H1 (cell line): Measurements from ENCODE around the gene UBE3B. TPM values are rescaled to one million over a fixed set of nuclear protein-coding genes. Genes with fewer than 3 reads are reported as not detected.

Source experiments
- CTCF ChIA-PET: fragments of 300-600 bp; sonication (Branson Sonifier 250); formaldehyde crosslinking; loops from one replicate; lab custom pipeline; 2021; ENCODE audit not compliant: partially characterized antibody; lab: Charles Lee
- POLR2A ChIA-PET: fragments of 300-600 bp; sonication (Branson Sonifier 250); formaldehyde crosslinking; loops from one replicate; lab custom pipeline; 2021; ENCODE audit warnings: inconsistent platforms; ENCODE audit not compliant: partially characterized antibody; lab: Charles Lee
- DNase-seq, 2 experiments: peaks; one replicate each; pipeline versions ENCODE4 v3.0.0 to v3.0.0-alpha.2; 2010 to 2022; ENCODE audit warnings: low spot score in 2 of 2, low read depth in 1 of 2, mixed read lengths in 1 of 2
- FAIRE-seq: peaks from 2 replicates; lab custom pipeline; 2011; peaks lifted over from hg19 to GRCh38; lab: Jason Lieb, UNC
- H2AFZ ChIP-seq: 2 replicates; pipeline ENCODE4 v1.8.1; 2012; ENCODE audit warnings: low read length, inconsistent platforms
- H2AK5ac ChIP-seq: 2 replicates; pipeline ENCODE4 v1.6.1; 2013; ENCODE audit warnings: low read depth, low read length
- H2BK120ac ChIP-seq: replicated peaks from 2 replicates; pipeline ENCODE3; 2013; ENCODE audit warnings: low read depth, low read length, inconsistent platforms
- H2BK12ac ChIP-seq: 2 replicates; pipeline ENCODE4 v1.6.1; 2013; ENCODE audit warnings: low read depth, low read length
- H2BK15ac ChIP-seq: 2 replicates; pipeline ENCODE4 v1.6.1; 2013; ENCODE audit warnings: low read length
- H2BK20ac ChIP-seq: 2 replicates; pipeline ENCODE4 v1.6.1; 2013; ENCODE audit warnings: low read length
- H2BK5ac ChIP-seq: 2 replicates; pipeline ENCODE4 v1.6.1; 2013; ENCODE audit warnings: low read depth, low read length
- H3K14ac ChIP-seq: 2 replicates; pipeline ENCODE4 v1.6.1; 2013; ENCODE audit warnings: inconsistent platforms; ENCODE audit not compliant: insufficient read length
- H3K18ac ChIP-seq: 2 replicates; pipeline ENCODE4 v1.6.1; 2013; ENCODE audit warnings: low read length; ENCODE audit errors: extremely low read depth
- H3K23ac ChIP-seq: 2 replicates; pipeline ENCODE4 v1.6.1; 2013; ENCODE audit warnings: inconsistent platforms; ENCODE audit not compliant: insufficient read length
- H3K23me2 ChIP-seq: 2 replicates; pipeline ENCODE4 v1.6.1; 2013; ENCODE audit warnings: low read depth, low read length
- H3K27ac ChIP-seq: 2 replicates; pipeline ENCODE4 v1.6.1; 2011; ENCODE audit warnings: low read depth, low read length, inconsistent platforms
- H3K27me3 ChIP-seq, 4 experiments: replicated peaks in 1 of 4; 1 replicate in 1 of 4; 2 replicates in 3 of 4; pipeline versions ENCODE4 v1.6.1 to v1.8.1; 2011 to 2013; ENCODE audit warnings: low read length in 3 of 4, mild to moderate bottlenecking in 3 of 4, inconsistent platforms in 2 of 4, mixed read lengths in 2 of 4, moderate library complexity in 1 of 4; ENCODE audit not compliant: control insufficient read depth in 3 of 4, insufficient read depth in 3 of 4; ENCODE audit errors: extremely low read depth in 1 of 4
- H3K36me3 ChIP-seq, 4 experiments: 2 replicates each; pipeline versions ENCODE4 v1.6.1 to v1.8.1; 2011 to 2013; ENCODE audit warnings: mild to moderate bottlenecking in 4 of 4, low read length in 3 of 4, moderate library complexity in 2 of 4, control low read depth in 1 of 4, inconsistent platforms in 1 of 4; ENCODE audit not compliant: insufficient read depth in 4 of 4, control insufficient read depth in 2 of 4
- H3K4ac ChIP-seq: replicated peaks from 2 replicates; pipeline ENCODE3; 2013; ENCODE audit warnings: low read length, low read depth, mixed read lengths, inconsistent platforms; ENCODE audit not compliant: insufficient read length
- H3K4me1 ChIP-seq, 4 experiments: replicated peaks in 1 of 4; 1 replicate in 1 of 4; 2 replicates in 3 of 4; pipeline versions ENCODE4 v1.6.1 to v1.8.1; 2011 to 2013; ENCODE audit warnings: low read length in 3 of 4, inconsistent platforms in 2 of 4, mixed read lengths in 1 of 4; ENCODE audit not compliant: insufficient read depth in 4 of 4, control insufficient read depth in 3 of 4
- H3K4me2 ChIP-seq, 2 experiments: 2 replicates each; pipeline versions ENCODE4 v1.6.1 to v1.8.1; 2011 to 2013; ENCODE audit warnings: low read depth in 2 of 2, low read length in 2 of 2, control low read depth in 1 of 2, inconsistent platforms in 1 of 2, mild to moderate bottlenecking in 1 of 2; ENCODE audit not compliant: insufficient read depth in 1 of 2
- H3K4me3 ChIP-seq, 4 experiments: fragments of 200-600, 300-600 bp in 1 of 4; sonication (generic), shearing (Covaris generic), sonication (Bioruptor Twin) in 1 of 4; 2 replicates each; pipeline versions ENCODE4 v1.5.1 to v1.8.1; 2011 to 2016; ENCODE audit warnings: low read length in 4 of 4, low read depth in 3 of 4, control low read depth in 2 of 4, inconsistent platforms in 2 of 4, mild to moderate bottlenecking in 2 of 4, mixed read lengths in 1 of 4, moderate library complexity in 1 of 4; ENCODE audit not compliant: insufficient read depth in 2 of 4; ENCODE audit errors: extremely low read depth in 1 of 4
- H3K56ac ChIP-seq: replicated peaks from 2 replicates; pipeline ENCODE3; 2013; ENCODE audit warnings: low read depth, mild to moderate bottlenecking, mixed read lengths, low read length, inconsistent platforms; ENCODE audit not compliant: insufficient read length
- H3K79me1 ChIP-seq: 2 replicates; pipeline ENCODE4 v1.6.1; 2013; ENCODE audit warnings: low read depth, low read length, control low read depth
- H3K79me2 ChIP-seq, 2 experiments: 2 replicates each; pipeline versions ENCODE4 v1.6.1 to v1.8.1; 2012 to 2013; ENCODE audit warnings: low read length in 2 of 2, mild to moderate bottlenecking in 2 of 2, inconsistent platforms in 1 of 2; ENCODE audit not compliant: insufficient read depth in 2 of 2, control insufficient read depth in 1 of 2
- H3K9ac ChIP-seq, 4 experiments: replicated peaks in 1 of 4; 1 replicate in 1 of 4; 2 replicates in 3 of 4; pipeline versions ENCODE4 v1.6.1 to v1.8.1; 2011 to 2013; ENCODE audit warnings: low read depth in 3 of 4, low read length in 3 of 4, control low read depth in 2 of 4, mild to moderate bottlenecking in 2 of 4, moderate library complexity in 2 of 4, inconsistent platforms in 1 of 4; ENCODE audit errors: extremely low read depth in 1 of 4
- H3K9me3 ChIP-seq, 2 experiments: 2 replicates each; pipeline versions ENCODE4 v1.6.1 to v1.8.1; 2012 to 2013; ENCODE audit warnings: mild to moderate bottlenecking in 2 of 2, moderate library complexity in 2 of 2, control low read depth in 1 of 2, inconsistent platforms in 1 of 2, low read depth in 1 of 2, low read length in 1 of 2, mixed read lengths in 1 of 2; ENCODE audit not compliant: insufficient read depth in 2 of 2
- H4K20me1 ChIP-seq, 2 experiments: replicated peaks in 1 of 2; 2 replicates each; pipeline versions ENCODE3 to v1.8.1; 2011 to 2013; ENCODE audit warnings: inconsistent platforms in 2 of 2, low read length in 2 of 2, mild to moderate bottlenecking in 1 of 2; ENCODE audit not compliant: insufficient read depth in 2 of 2, control insufficient read depth in 1 of 2
- H4K5ac ChIP-seq: 2 replicates; pipeline ENCODE4 v1.6.1; 2013; ENCODE audit warnings: low read length, low read depth, mixed read lengths, inconsistent platforms; ENCODE audit not compliant: insufficient read length
- H4K8ac ChIP-seq: 2 replicates; pipeline ENCODE4 v1.8.0; 2013; ENCODE audit warnings: mild to moderate bottlenecking, moderate library complexity, low read length, inconsistent platforms; ENCODE audit not compliant: insufficient read depth; ENCODE audit errors: extremely low read depth
- H4K91ac ChIP-seq: replicated peaks from 2 replicates; pipeline ENCODE3; 2013; ENCODE audit warnings: low read length, mixed read lengths, inconsistent platforms; ENCODE audit not compliant: insufficient read length
- EZH2 ChIP-seq: fragments of 200-600 bp; sonication (generic); IDR thresholded peaks from 2 replicates; pipeline ENCODE4 v1.7.1; 2012; ENCODE audit warnings: low read depth, mild to moderate bottlenecking, moderate library complexity, low read length, inconsistent platforms; ENCODE audit not compliant: severe bottlenecking
- RFX5 ChIP-seq: IDR thresholded peaks from 2 replicates; pipeline ENCODE4 v1.6.1; 2011; ENCODE audit warnings: low read depth, low read length, improper control_type of control experiment, borderline replicate concordance
- WGBS, 2 experiments: shearing (Covaris generic) in 1 of 2; methylation state at CpG; one replicate each; pipeline versions ENCODE4 v1.1.6 to v1.1.7; 2013 to 2015; ENCODE audit warnings: low lambda C conversion rate in 2 of 2, mixed read lengths in 2 of 2, inconsistent platforms in 1 of 2, low coverage in 1 of 2, missing lambda C conversion rate in 1 of 2; ENCODE audit not compliant: insufficient replicate concordance in 2 of 2, insufficient coverage in 1 of 2, insufficient read length in 1 of 2; ENCODE audit errors: extremely low coverage in 1 of 2, missing lambda C conversion rate in 1 of 2; 5-methylcytosine and 5-hydroxymethylcytosine counted together
- polyA plus RNA-seq, 7 experiments: library from polyadenylated mRNA; depleted of rRNA in 3 of 7; stranded (reverse) in 5 of 7; unstranded in 2 of 7; fragments of >200 nt in 5 of 7; fragments of 200-250 nt in 2 of 7; gene quantifications; 1 replicate in 5 of 7; 2 replicates in 1 of 7; 4 replicates in 1 of 7; pipeline versions ENCODE4 v1.2.1 to v1.2.3, GENCODE V29; 2011 to 2013; ENCODE audit warnings: missing spikeins in 2 of 7, mixed read lengths in 2 of 7
- total RNA-seq: library from RNA; stranded (reverse); fragmentation: NEBNext Ultra II Directional; extraction: Animal tissue kit (Norgen Biotek cat#: 25700); gene quantifications from 2 replicates; pipeline ENCODE4 v1.2.1, GENCODE V29; 2021

Gene UBE3B
- total and polyA plus RNA-seq, 2 of the 8 experiments (the other 6 are each of a cell fraction or from before 2014, with no cell fraction given), result 14.0 to 21.1 TPM

- Histone ChIP-seq H3K4me2 (no peak overlapping the region), H4K5ac (no peak overlapping the region), H3K4me3 (no peak overlapping the region), H2BK15ac (no peak overlapping the region), H2BK20ac (no peak overlapping the region), H2BK120ac (no peak overlapping the region), H3K36me3 (no peaks in the 10 kb centered on the region), H4K91ac (no peak overlapping the region), H3K56ac (no peak overlapping the region), H4K8ac (no peak overlapping the region), H3K79me2 (no peaks in the 10 kb centered on the region), H3K9ac (no peak overlapping the region), H2BK5ac (no peak overlapping the region), H2AK5ac (no peak overlapping the region), H3K27ac (no peak overlapping the region), H3K79me1 (no peaks in the 10 kb centered on the region), H3K18ac (no peak overlapping the region), H3K14ac (no peak overlapping the region), H3K23ac (no peak overlapping the region), H3K4me1 (no peaks in the 10 kb centered on the region), H3K27me3 (no peaks in the 10 kb centered on the region), H2AFZ (no peak overlapping the region), H3K23me2 (no peaks in the 10 kb centered on the region), H3K9me3 (no peaks in the 10 kb centered on the region), H2BK12ac (no peak overlapping the region), H4K20me1 (no peaks in the 10 kb centered on the region), H3K4ac (no peak overlapping the region)
- ChIA-PET POLR2A (interaction anchor here (0.6 kb wide), 1 partner anchor 15 kb away, joined by 3 read pairs; no protein-coding TSS in a partner anchor), CTCF (interaction anchor here (1.2 to 1.5 kb wide), 3 partner anchors 14 to 49 kb away, joined by 3 to 5 read pairs (median 3); no protein-coding TSS in a partner anchor)
- no peak for FAIRE-seq
- WGBS, 2 experiments, result 79% methylated on average over 8 of the region's 8 CpGs; no CpG with 5 or more reads in 1 of the 2 experiments
- no peak for DNase-seq
- TF ChIP-seq RFX5 (no peak), EZH2 (no peak)
Measured at GRCh38 chr12:109537136-109537535, 59.7 kb downstream of the UBE3B start.
